OCI-LY1 (cell line): ENCODE results near the gene HOXC13.

Source experiments
- H2AFZ ChIP-seq: fragments of 200-600 bp; sonication (generic), shearing (Covaris generic); 2 replicates; pipeline ENCODE4 v1.6.0; 2014; ENCODE audit warnings: antibody characterized with exemption, mild to moderate bottlenecking, low read length
- H3F3A ChIP-seq: fragments of 200-600 bp; sonication (generic), shearing (Covaris generic); 2 replicates; pipeline ENCODE4 v1.6.0; 2014; ENCODE audit warnings: mild to moderate bottlenecking, antibody characterized with exemption, low read length, moderate library complexity; ENCODE audit not compliant: insufficient read depth
- H3K27ac ChIP-seq: fragments of 200-600 bp; sonication (generic); 2 replicates; pipeline ENCODE4 v1.5.1; 2014; ENCODE audit warnings: low read length, mixed run types, mild to moderate bottlenecking, low read depth; ENCODE audit not compliant: poor library complexity, severe bottlenecking
- H3K27me3 ChIP-seq: fragments of 200-600 bp; sonication (generic); 2 replicates; pipeline ENCODE4 v1.6.0; 2014; ENCODE audit warnings: antibody characterized with exemption, mild to moderate bottlenecking, low read length, moderate library complexity; ENCODE audit not compliant: insufficient read depth
- H3K36me3 ChIP-seq: fragments of 200-600 bp; sonication (generic); 2 replicates; pipeline ENCODE4 v1.6.1; 2014; ENCODE audit warnings: mild to moderate bottlenecking, antibody characterized with exemption, low read length, moderate library complexity, mixed read lengths; ENCODE audit not compliant: insufficient read depth
- H3K4me1 ChIP-seq: fragments of 200-600 bp; sonication (generic); 2 replicates; pipeline ENCODE4 v1.5.1; 2014; ENCODE audit warnings: mild to moderate bottlenecking, low read length, moderate library complexity; ENCODE audit not compliant: insufficient read depth, severe bottlenecking
- H3K4me2 ChIP-seq: fragments of 200-600 bp; sonication (generic), shearing (Covaris generic); 2 replicates; pipeline ENCODE4 v1.6.1; 2014; ENCODE audit warnings: low read length
- H3K4me3 ChIP-seq: fragments of 200-600 bp; sonication (generic); 2 replicates; pipeline ENCODE4 v1.5.1; 2014; ENCODE audit warnings: low read length, low read depth, mild to moderate bottlenecking, mixed read lengths; ENCODE audit not compliant: poor library complexity, severe bottlenecking
- H3K79me2 ChIP-seq: fragments of 200-600 bp; shearing (Covaris generic); 2 replicates; pipeline ENCODE4 v1.6.1; 2016; ENCODE audit warnings: mixed run types, low read length, mixed read lengths; ENCODE audit not compliant: insufficient read depth
- H3K9ac ChIP-seq: fragments of 200-600 bp; sonication (generic), shearing (Covaris generic); 2 replicates; pipeline ENCODE4 v1.6.1; 2014; ENCODE audit warnings: mild to moderate bottlenecking, low read length, mixed read lengths
- H3K9me2 ChIP-seq: fragments of 200-600 bp; sonication (generic), shearing (Covaris generic); 2 replicates; pipeline ENCODE4 v1.6.1; 2014; ENCODE audit warnings: low read depth, mild to moderate bottlenecking, low read length, mixed read lengths
- H3K9me3 ChIP-seq: fragments of 200-600 bp; shearing (Covaris generic); 2 replicates; pipeline ENCODE4 v1.6.1; 2014; ENCODE audit warnings: low read length, mixed read lengths
- H4K20me1 ChIP-seq: fragments of 200-600 bp; sonication (generic), shearing (Covaris generic); 2 replicates; pipeline ENCODE4 v1.6.0; 2016; ENCODE audit warnings: mild to moderate bottlenecking, low read length; ENCODE audit not compliant: insufficient read depth
- EZH2 ChIP-seq: fragments of 200-600 bp; sonication (generic), shearing (Covaris generic); IDR thresholded peaks from 2 replicates; pipeline ENCODE4 v1.8.0; 2017; ENCODE audit warnings: borderline replicate concordance, mixed run types, mild to moderate bottlenecking, antibody characterized with exemption, low read length, moderate library complexity, mixed read lengths
- TF ChIP-seq, protein P1 (sequence below): fragments of 200-600 bp; sonication (generic), shearing (Covaris generic); IDR thresholded peaks from 2 replicates; pipeline ENCODE4 v1.5.1; 2017; ENCODE audit warnings: mild to moderate bottlenecking, antibody characterized with exemption, low read length, moderate library complexity, mixed read lengths

The HOXC13 gene

DNA sequence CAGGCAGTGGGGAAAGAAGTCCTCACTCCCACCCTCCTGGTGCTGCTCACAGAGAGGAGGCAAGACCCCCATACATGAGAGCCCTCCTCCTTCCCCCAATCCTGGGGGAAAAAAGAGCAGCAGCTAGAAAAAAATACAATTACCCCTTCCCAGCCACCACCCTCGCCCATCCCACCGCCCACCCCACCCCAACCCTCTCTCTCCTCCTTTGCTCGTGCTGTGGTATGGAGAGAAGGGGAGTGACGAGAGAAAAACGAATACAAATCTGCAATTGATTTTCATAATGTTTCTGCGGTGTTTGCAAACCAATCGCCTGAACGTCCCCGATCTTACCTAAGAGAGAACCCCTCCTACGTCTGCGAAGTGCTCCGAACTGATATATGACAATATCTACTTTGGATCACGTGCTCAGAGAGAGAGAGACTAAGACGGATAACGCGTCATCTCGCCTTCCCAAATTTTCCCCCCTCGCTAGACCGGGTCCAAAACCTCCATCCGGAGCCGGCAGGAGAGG, 34.1 kb downstream of the HOXC13 start, which contains the start of gene HOXC11:
Gene HOXC11 (plus strand): TSS at position 405 of the 514 bp plus-strand sequence. CDS start 116 bp downstream, outside the sequence.
- H2AFZ ChIP-seq: no peak within 1 kb of the TSS
- H3K4me3 ChIP-seq: no peak within 1 kb of the TSS
- no peaks in the 10 kb centered on the region for H3K36me3 ChIP-seq
- H3F3A ChIP-seq: no peaks in the 10 kb centered on the region
- TF ChIP-seq EZH2: no peak
- TF ChIP-seq, protein P1, sequence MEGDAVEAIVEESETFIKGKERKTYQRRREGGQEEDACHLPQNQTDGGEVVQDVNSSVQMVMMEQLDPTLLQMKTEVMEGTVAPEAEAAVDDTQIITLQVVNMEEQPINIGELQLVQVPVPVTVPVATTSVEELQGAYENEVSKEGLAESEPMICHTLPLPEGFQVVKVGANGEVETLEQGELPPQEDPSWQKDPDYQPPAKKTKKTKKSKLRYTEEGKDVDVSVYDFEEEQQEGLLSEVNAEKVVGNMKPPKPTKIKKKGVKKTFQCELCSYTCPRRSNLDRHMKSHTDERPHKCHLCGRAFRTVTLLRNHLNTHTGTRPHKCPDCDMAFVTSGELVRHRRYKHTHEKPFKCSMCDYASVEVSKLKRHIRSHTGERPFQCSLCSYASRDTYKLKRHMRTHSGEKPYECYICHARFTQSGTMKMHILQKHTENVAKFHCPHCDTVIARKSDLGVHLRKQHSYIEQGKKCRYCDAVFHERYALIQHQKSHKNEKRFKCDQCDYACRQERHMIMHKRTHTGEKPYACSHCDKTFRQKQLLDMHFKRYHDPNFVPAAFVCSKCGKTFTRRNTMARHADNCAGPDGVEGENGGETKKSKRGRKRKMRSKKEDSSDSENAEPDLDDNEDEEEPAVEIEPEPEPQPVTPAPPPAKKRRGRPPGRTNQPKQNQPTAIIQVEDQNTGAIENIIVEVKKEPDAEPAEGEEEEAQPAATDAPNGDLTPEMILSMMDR: no peak
- H3K79me2 ChIP-seq: no peaks in the 10 kb centered on the region
- H3K4me1 ChIP-seq: peaks cover under 1% of the 10 kb centered on the region
- no peak within 1 kb of the TSS for H3K9ac ChIP-seq
- no peaks in the 10 kb centered on the region for H3K9me3 ChIP-seq
- no peaks in the 10 kb centered on the region for H4K20me1 ChIP-seq
- H3K4me2 ChIP-seq: no peak within 1 kb of the TSS
- 0 out of 2 replicates have a peak, but pooled peaks cover 3% of the 10 kb centered on the region for H3K27me3 ChIP-seq
- no peak within 1 kb of the TSS for H3K27ac ChIP-seq
- no peaks in the 10 kb centered on the region for H3K9me2 ChIP-seq

DNA sequence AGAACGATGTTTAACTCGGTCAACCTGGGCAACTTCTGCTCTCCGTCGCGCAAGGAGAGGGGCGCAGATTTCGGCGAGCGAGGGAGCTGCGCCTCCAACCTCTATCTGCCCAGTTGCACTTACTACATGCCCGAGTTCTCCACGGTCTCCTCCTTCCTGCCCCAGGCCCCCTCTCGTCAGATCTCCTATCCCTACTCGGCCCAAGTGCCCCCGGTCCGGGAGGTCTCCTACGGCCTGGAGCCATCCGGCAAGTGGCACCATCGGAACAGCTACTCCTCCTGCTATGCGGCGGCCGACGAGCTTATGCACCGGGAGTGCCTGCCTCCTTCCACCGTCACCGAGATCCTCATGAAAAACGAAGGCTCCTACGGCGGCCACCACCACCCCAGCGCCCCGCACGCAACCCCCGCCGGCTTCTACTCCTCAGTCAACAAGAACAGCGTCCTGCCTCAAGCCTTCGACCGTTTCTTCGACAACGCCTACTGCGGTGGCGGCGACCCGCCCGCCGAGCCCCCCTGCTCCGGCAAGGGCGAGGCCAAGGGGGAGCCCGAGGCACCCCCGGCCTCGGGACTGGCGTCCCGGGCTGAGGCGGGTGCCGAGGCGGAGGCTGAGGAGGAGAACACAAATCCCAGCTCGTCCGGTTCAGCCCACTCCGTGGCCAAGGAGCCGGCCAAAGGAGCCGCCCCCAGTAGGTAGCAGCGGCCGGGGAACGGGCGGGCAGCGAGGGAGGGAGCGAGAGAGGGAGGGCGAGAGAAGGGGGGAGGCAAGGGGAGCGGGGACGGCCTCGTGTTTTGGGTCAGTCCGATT, 34.8 kb downstream of the HOXC13 start:
- Histone ChIP-seq H3K4me2 (no peak overlapping the region), H3K9me3 (no peaks in the 10 kb centered on the region), H3K27ac (no peak overlapping the region), H3K79me2 (no peaks in the 10 kb centered on the region), H3F3A (no peaks in the 10 kb centered on the region), H3K9me2 (no peaks in the 10 kb centered on the region), H3K4me1 (peaks cover 3% of the 10 kb centered on the region), H4K20me1 (no peaks in the 10 kb centered on the region), H3K36me3 (no peaks in the 10 kb centered on the region), H3K9ac (no peak overlapping the region), H2AFZ (no peak overlapping the region), H3K4me3 (no peak overlapping the region), H3K27me3 (no peaks in the 10 kb centered on the region)
- TF ChIP-seq, protein P1: no peak
- TF ChIP-seq EZH2: no peak

DNA sequence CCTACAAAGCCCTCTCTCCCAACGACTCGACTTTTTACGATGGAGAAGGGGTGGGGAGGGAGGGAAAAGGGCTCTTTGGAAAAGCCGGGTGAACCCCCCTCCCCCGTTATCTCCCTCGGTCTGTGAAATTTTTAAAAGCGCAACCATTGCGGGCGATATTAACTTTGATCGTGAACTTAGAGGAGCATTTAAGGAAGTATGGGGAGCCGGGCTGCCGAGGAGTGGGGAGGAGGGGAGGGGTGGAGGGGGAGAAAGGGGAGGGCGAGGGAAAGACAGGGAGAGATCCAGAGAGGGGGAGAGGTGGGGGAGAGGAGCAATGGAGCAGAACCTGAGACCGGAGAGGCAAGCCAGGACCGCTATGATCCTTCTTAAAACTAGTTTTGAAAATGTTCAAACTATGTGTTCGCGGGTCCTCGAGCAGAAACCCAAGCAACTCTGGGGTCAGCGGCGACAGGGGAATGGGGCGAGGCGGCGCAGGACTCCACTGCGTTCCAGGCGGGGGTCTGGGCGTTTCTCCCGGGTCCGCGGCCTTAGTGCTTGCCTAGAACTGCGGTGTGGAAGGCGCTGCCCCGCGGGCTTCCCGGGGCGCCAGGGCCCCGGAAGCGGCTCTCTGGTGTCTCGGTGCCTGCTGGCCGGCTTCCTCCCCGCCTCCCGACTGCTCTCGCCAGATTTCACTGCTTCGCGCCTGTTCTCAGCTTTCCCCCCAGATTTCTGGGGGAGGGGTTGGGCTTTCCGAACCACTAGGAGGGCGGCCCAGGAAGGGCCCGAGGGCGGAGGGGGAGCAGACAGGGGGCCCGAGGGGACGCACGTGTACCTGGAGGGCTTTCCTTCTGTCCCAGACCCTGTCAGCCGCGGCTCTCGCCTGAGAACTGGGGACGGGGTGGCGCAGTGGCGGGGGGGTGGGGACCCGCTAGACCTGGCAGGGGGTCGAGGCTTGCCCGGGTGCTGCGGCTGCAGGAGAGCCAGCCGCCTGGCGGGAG, 35.7 kb downstream of the HOXC13 start, which contains the start of gene HOTAIR:
Gene HOTAIR (minus strand): TSS at position 871 of the 980 bp plus-strand sequence.
- H3K4me3 ChIP-seq: no peak within 1 kb of the TSS
- H3K9ac ChIP-seq: no peak within 1 kb of the TSS
- H3K9me2 ChIP-seq: no peaks in the 10 kb centered on the region
- no peak within 1 kb of the TSS for H2AFZ ChIP-seq
- H3F3A ChIP-seq: no peaks in the 10 kb centered on the region
- H3K36me3 ChIP-seq: no peaks in the 10 kb centered on the region
- H3K27ac ChIP-seq: no peak within 1 kb of the TSS
- H4K20me1 ChIP-seq: no peaks in the 10 kb centered on the region
- no peaks in the 10 kb centered on the region for H3K79me2 ChIP-seq
- no peak within 1 kb of the TSS for H3K4me2 ChIP-seq
- TF ChIP-seq, protein P1: no peak
- TF ChIP-seq EZH2: no peak
- no peaks in the 10 kb centered on the region for H3K9me3 ChIP-seq
- no peaks in the 10 kb centered on the region for H3K27me3 ChIP-seq
- H3K4me1 ChIP-seq: peaks cover 3% of the 10 kb centered on the region
